GM18499 (cell line): ENCODE results near the gene TMEM51.

ENCODE experiments used
- ATAC-seq: cut with Tn5 transposase; IDR thresholded peaks from one replicate; pipeline ENCODE4 v1.9.1; 2021; ENCODE audit warnings: moderate number of reproducible peaks; ENCODE audit not compliant: insufficient read depth, unreplicated experiment

The TMEM51 gene

DNA sequence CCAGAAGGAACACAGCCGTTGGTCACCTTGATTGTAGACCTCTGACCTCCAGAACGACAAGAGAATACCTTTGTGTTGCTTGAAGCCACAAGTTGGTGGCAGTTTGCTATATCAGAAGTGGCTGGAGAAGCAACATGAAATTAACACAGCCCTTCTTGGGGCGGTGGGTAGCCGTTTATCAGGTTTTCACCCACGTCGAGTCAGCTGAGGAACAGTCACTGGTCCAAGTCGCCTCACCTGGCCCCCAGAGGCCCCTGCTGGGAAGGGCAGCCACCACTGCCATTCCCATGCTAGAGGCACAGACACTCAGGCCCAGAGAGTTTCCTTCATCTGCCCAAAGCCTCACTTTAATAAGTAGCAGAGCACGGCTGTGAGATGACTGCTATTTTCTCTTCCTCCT is 37.7 kb downstream of the TMEM51 start:
- no peak for ATAC-seq

DNA sequence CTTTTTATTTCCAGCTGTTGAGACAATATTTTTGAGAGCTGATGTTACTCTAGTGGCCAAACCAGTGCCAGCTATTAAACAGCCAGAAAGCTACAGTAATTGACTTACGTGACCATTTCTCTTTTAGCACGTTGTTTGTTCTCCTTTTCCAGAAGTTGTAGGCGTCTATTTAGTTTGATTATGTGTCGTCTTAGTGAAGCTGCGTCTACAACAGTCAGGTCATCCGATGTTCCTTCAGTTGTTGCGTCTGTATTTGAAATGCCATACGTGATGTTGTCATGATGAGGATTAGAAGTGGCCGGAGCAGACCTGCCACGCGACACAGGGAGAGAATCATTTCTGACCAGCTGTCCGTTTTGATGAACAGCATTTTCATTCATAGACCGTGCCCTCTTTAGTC is 38.2 kb downstream of the TMEM51 start:
- ATAC-seq = no peak

DNA sequence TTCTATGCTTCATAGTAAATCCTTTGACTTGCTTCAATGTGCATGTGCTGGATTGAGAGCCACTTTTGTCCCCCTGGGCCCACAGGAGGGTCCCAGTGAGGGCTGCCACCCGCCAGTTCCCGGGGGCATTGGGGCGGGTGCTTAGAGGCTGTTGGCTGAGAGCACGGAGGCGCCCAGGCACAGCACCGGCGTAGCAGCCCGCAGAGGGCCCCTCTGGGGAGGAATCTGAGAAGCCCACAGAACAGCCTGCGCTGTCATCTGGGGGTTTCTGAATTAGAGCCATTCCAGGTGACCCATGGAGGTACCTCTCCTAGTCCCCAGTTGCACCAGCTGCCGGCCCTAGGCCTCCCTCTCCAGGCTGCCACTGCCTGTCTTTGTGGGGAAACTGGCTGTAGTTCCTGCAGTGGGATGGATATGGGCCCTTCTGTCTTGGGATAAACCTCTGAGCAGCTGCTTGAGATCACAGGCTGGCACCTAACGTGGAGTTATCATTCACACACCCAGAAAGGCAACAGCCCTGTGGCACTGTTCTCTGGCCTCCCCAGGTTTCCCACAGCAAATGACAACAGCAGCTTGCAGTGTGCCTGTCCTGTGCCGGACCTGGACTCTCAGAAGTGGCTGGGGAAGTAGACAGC is 39.5 kb downstream of the TMEM51 start:
- no peak for ATAC-seq

DNA sequence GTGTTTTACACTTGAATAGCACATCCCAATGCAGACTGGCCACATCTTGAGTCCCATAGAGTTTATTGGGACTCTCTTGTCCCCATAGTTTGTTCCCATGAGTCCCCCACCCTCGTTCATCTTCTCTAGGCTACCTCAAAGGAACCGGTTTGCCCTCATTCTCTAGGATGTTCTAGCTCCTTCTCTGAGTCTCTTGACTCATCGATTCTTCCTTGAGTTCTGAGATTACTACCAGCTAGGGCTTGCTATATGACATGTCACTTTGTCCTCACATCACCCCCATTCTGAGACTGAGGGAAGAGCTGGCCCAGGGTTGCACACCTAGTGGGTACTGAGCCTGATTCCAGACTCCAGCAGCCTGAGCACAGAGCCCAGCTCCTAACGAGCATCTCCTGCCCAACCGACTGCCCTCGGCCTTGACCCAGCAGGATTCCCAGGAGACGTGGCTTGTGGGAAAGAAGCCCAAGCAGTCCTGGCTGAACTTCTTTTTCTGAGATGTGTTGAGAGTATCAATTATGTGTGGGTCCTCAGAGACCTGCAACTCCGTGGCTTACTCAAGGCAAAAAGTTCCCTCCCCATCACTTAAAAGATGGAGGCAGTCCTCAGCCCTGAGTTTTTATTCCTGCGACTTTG is 42.0 kb downstream of the TMEM51 start:
- no peak for ATAC-seq

DNA sequence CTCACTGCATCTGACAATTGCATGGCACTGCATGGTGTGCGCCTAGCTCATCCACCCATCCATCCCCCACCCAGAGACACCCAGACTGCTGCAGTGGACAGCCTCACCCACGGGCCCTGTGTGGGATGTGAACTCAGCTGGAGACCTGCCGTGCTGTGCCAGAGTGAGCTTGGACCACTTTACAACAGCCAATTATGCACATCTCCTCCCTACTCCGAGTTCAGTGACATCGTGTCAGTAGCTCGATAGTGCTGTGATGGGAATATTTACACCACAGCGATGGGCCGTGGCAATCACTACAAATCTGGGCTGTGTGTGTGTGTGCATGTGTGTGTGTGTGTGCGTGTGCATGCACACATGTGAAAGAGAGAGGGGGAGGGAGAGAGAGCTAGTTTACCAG is 42.5 kb downstream of the TMEM51 start:
- ATAC-seq = no peak

DNA sequence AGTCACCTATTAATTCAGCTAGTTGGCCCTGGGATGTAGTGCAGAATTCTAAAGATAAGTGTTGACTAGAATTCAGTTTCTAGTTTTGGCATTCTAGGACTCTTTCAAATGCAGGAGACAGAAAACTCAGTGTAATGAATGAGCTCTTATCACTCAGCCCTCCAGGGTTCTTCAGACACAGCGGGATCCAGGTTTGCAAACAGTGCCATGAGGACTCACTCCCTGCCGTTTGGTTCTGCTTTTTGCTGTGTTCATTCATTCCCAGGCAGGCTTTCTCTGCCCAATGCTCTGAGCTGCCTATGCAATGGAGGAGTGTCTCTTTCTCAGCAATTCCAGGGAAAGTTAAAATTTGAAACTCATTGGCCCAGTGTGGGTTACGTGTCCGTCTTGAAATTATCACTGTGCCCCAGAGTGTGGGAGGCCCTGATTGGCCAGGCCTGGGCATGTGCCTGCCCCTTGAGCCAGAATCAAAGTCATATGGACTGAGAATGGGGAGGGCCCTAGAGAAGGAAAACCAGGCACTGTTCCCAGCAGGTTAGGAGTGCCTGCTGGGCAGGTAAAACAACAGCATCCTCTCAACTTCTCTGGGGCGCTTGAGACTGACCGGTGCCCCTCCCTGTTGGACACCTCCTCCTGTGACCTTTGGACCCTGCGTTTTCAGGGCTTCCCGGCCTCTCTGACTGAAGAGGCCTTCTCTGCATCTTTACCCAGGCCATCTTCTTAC is 43.4 kb downstream of the TMEM51 start:
- ATAC-seq = no peak

DNA sequence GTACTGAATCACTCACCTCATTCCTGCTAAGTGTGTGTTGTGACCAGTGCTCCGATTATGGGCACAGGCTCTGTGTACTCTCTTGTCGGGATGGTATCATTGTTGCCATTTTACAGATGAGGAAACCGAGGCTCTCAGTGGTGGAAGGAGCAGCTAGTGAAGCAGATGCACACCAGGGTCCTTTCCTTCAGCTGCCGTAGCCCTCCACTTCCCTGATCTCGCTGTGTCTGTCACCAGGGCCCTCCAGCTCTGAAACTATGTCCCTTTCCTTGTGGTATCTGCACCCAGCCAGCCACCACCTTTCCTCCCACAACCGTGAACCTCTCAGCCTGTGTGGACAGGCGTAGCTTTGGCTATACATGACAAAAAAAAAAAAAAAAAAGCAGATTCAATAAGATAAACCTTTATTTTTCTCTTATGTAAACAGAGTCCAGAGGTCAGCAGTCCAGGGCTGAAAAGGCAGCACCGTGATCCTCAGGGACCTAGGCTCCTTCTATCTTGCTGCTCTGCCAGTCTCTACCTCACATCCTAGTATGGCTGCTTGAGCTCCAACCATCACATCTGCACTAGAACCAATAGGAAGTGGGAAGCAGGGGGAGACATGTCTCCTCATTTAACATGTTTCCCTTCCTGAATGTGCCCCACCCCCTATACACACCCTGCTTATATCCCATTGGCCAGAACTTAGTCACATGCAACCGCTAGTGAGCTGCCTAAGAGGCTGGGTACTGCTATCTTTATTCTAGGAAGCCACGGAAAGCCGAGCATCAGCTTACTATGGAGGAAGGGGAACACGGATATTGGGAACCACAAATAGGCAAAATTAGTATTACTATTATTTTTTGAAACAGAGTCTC is 44.3 kb downstream of the TMEM51 start:
- no peak for ATAC-seq

DNA sequence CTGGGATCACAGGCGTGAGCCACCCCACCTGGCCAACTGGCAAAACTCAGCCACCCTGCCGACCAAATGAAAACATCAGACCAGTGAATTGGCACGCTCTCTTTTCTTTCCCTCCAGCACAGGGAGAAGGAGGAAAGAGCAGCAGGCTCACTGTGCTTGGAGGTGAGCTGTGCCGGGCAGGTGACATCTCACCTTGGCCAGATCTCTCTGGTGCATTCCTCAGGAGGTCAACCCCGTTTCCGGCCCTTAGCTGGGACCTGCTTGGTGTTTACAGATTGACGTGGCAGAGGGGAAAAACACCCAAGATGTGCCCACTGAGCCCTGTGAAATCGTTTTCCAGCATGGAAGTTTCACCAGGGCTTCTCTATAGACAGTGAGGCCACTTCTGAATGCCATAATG is 45.1 kb downstream of the TMEM51 start:
- no peak for ATAC-seq

DNA sequence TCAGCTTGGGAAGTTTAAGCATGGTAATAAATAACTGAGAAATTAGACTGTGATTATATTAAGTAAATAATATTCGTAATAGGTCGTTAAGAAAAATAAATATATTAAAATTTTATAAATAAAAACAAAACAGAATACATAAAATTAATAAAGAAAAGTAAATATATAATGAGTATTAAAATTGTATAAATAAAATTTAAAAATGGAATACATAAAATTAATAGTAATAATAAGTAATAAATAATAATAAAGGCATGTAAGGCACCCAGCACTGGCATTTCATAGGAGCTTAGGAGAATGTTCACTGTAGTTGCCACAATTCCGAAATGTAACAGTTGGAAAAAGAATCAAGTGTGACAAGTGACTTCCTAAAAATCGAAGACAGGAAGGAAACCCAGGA is 47.7 kb downstream of the TMEM51 start:
- no peak for ATAC-seq

DNA sequence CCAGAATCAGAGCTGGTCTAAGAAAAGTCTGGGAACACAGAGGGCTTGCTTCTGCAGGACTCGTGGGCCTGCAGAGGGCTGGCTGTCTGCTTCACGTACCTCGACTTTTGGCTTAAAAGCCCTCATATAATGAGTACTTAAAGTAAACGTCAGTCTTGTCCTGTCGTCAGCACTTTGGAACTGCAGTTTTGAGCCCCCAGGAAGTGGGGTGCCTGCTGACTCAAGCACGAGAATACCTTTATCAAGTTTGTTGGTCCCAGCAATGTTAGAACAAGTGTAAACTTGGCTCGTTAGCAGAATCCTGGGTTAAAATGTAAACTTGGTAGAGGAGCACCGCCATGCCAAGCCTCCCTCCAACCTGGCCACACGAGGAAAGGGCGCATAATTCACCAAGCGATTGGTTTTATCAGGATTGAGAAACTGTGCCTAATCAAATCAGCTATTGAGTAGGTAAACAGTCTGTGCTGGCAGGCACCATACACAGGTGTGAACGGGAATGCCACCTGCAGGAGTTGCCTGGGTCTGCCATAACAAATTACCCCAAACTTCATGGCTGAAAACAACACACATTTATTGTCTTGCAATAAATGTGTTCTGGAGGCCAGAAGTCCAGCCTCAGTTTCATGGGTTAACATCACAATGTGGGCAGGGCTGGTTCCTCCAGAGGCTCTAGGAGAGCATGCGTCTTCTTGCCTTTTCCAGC is 48.5 kb downstream of the TMEM51 start:
- no peak for ATAC-seq

DNA sequence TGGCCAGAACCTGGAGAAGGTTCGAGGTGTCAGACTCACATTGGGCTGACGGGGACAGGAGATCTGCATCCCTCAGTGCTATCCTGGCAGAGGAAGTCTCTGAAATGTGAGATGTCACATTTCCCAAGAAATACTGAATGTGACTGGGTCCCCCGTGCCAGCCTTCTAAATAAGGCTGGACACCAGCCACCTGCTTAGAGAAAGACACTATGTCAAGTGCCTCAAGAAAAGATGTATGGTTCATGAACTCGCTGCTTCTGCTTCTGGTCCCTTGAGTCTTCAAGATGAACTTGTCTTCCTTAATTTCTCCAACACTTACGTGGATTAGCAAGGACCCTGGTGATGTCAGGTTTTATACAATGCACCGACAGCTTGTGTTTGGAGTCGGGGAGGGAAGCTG is 51.4 kb downstream of the TMEM51 start:
- ATAC-seq = no peak

DNA sequence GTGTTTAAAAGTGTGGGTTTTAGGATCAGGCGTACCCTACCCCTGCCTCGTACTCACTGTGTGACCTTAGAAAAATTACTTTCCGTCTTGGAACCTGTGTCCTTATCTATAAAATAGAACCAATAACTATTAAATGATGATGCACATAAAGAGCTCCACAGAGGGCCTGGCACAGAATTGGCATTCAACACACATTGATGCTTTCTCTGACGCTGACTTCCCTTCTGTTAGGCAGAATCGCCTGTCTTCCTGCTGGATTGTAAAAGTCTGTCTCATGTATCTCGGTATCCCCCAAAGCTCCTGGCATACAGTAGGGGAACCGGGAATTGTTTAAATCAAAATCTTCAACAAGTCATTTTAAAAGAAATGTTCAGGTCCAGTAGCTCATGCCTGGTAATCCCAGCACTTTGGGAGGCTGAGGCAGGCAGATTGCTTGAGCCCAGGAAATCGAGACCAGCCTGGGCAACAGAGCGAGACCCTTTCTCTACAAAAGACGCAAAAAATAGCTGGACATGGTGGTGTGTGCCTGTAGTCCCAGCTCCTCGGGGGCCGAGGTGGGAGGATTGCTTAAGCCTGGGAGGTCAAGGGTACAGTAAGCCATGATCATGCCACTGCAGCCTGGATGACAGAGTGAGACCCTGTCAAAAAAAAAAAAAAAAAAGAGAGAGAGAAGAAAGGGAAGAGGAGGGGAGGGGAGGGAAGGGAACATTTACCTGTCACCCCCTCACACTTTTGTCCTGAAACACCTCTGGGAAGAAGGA is 52.2 kb downstream of the TMEM51 start:
- no peak for ATAC-seq

DNA sequence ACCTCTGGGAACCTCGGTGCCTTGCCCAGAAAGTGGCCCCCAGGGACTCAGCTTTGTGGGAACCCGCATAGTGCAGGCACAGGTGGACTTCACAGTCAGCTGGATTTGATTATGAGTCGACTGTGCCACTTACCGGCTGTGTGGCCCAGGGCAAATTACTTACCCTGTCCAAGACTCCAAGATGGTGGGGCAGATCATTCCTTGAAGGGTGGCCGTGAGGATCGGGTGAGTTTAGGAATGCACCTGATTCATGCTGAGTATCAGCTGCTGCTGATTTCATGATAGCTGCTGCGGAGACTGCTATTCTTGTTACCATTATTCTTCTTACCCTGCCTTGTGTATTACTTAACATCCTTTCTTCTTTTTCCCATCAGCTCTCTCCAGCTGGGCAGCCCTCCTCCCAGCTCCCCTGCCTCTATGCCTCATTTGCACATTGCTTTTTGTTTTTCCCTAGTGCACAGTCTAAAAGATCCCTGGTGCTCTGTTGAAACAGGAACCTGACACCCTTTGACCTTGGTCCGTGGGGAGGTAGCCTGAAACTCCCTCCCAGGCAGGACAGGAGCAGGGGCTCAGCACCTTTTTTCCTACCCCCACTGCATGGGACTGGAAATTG is 53.0 kb downstream of the TMEM51 start:
- ATAC-seq = no peak

DNA sequence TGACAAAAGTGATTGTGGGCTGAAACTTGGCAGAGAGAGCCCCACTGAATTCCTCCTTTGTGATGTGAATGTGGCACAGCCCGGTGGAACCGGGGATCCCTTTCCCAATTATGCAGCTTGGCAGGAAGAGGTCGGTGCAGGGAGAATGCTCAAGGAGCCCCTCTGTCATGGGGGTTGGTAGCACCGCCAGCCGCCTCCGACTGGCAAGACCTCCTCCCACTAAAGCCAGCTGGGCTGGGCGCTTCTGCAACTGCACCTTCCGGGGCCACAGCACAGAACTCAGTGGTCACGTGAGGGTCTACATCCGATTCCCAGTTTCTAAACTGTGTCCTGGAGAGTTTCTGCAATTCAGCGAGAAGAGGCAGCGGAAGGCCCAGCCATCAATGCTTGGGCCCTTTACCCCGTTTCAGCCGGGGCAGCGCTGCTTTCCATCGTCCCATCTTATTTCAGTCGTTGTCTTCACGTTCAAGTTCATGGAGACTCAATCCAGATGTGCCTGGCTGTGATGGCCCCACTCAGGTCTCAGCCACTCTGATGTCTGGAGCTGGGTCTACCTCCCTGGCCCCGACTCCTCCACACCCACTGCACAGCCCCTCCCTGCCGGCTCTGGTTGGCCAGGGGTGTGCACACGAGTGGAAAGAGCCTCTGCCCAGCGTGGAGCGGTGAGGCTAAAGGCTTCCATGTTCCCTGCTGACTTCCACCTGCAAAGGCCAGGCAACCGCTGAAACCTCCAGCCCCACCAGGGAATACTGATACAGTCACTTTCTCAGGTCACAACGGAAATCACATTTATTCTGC is 53.7 kb downstream of the TMEM51 start:
- ATAC-seq = no peak

DNA sequence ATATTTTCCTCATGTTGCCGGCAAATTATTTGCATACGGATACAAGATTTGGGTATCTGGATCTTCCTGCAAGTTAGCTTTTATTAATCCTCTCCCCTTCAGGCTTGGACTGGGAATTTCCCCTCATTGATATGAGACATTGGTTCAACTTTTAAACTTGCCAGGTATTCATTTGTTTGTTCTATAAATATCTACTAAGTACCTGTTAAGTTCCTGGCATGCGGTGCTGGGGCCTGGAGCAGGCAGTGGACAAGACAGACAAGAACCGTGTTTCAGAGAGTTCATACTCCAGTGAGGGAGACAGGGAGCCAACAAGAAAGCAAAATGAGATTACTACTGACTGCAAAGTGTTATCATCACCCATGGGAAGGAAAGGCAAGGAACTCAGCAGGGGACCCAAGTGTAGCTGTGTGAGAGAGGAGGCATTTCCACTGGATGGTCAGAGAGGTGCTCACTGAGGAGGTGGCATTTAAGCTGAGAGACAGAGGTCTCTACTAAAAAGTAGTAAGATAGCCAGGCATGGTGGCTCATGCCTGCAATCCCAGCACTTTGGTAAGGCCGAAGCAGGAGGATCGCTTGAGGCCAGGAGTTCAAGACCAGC is 54.4 kb downstream of the TMEM51 start:
- no peak for ATAC-seq

DNA sequence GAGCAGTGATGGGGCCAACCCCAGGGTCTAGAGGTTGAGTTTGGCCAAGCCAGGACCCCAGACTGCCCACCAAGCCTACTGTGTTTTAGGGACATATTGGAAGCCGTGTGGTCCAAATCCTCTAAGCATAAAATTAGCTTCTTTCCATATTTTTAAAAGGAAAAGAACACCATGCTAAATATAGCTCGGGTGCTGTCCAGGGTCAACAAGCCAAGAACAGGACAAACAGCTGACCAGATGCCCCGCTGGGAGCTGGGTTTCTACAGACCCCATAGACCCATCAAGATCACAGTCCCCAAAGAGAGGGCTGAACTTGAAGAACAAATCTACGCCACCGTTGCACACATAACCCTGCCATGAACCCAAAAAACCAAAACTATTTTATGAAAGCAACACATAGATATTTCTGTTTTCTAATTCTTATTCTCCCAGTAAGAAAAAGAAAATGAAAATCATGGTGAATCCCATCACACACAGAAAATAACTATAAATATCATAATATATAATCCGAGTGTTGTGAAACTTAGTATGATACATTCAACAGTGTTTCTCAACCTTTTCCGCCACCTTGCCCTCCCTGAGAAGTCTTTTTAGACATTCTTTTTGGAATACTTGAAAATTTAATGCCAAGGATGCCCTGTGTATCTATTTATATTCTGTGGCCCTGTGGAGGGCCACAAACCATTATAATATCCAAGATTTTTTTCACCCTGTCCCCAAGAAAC is 57.3 kb downstream of the TMEM51 start:
- no peak for ATAC-seq

DNA sequence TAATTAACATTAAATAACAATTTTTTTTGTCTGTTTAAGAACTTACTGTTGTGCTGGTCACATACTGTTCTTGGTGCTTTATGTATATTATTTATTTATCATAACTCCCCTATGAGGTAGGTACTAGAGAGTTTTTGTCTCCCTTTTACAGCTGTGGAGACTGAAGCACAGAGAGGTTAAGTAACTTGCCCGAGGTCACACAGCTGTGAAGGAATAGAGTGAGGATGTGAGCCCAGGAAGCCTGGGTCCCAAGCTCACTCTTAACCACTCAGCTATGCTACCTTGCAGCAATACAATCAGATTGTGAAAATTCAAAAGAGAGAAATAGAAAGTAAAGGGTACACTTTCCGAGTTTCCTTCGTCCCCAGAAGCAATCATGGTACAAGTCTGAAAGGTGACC is 57.9 kb downstream of the TMEM51 start:
- ATAC-seq = no peak
